C1 segment of cervical spinal cord (tissue), 14 donors: ENCODE data around the gene PLEKHB1.

Experiments used
- DNase-seq, 14 donors: peaks; one replicate each; lab custom pipeline; 2025; lab: John Stamatoyannopoulos, UW

The PLEKHB1 gene

GRCh38 chr11:73645972-73646631, at the start of gene PLEKHB1:
Gene PLEKHB1, plus strand, starts transcription at chr11:73646581. Its CDS starts 28 bp downstream, at chr11:73646609.
- no peak for DNase-seq

DNA sequence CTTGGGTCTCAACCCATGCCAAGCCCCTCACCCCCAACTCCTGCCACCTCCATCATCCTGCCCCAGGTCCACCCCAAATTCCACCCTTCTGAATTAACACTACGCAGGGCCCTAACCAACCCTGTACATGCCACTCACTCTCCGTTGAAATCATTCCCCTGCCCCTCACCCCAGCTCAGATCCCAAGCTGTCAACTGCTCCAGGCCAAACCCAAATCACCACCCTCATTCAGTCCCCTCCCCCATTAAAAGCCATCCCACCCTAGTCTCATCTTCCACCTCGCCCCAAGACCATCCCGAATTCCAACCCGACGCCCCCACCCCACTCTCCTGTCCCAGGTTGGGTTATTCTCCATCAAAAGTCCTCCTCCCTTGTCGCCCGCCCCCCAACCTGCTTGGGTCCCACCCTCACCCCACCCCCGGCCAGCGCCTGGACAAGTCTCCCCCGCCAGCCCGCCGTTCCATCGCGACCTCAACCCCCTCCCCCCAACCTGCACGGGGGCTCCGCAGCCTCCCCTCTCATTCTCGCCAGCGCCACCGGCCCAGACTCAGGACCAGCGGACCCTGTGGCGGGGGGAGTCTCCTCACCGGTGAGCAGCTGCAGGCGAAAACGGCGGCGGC, 48.9 kb upstream of the PLEKHB1 start:
- peak in 6 of 14 donors; percentile 26 to 68 (median 44) for DNase-seq

DNA sequence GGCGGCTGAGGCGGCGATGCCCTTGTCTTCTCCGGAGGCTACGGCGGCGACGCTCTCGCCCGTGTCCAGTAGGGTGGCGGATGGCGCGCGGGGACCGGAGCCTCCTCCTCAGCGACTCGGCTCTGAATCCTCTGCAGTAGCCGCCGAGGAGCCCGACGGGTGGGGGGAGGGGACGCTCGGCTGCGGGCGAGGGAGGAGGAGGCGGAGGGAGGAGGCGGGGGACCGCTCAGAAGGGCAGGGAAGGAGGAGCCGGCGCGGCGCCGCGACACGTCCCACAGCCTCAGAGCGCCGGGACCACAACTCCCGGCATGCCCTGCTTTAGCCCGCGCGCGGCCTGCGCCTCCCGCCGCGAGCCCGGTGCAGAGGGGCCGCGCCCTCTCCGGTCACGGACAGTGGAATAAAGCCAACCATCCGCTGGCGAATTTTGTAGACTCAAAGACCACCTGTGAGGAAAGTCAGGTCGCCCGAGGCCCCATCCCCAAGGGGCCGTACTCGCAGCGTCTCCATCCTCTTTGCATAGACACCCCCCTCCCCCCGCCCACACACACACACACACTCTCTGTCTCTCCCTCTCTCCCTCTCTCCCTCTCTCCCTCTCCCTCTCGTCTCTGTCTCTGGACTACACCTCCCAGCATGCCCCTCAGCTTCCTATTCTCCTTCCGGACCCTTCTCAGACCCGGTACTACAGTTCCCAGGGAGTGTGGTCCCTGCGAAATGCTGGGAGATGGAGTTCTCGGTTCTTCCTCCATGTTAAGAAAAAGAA, 48.2 kb upstream of the PLEKHB1 start, which contains the start of gene FAM168A:
Gene FAM168A (minus strand): TSS at position 157 of the 763 bp plus-strand sequence. CDS start 129,638 bp downstream, outside the sequence.
- peak; percentile 78 to 99 (median 96) for DNase-seq

DNA sequence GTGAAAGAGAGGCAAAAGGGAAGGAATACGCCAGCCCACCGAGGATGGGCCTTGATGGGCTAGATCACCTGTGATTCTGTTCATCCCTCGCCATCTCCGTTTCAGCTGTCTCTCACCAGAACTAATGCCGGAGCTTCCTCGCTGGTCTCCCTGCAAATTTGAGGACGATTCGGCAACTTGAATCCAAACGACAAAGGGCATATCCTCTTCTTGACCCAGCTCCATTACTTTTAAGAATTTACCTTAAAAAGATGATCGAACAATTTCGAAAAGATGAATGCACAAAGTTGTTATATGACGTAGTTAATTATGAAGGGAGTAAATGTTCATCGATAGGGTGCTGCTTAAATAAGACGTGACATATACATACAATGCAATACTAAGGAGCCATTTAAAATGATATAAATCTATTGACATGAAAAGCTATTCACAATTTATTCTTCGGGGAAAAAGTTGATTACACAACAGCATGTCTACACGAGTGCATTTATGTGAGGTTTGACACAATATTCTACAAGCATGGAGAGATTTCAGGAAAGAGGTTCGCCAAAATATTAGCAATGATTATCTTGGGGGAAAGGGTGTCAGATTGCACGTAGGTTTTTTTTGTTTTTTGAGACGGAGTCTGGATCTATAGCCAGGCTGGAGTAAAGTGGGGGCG, 47.5 kb upstream of the PLEKHB1 start:
- no peak for DNase-seq

- no peak for DNase-seq
Measured at GRCh38 chr11:73612601-73613140, 33.7 kb upstream of the PLEKHB1 start.

DNA sequence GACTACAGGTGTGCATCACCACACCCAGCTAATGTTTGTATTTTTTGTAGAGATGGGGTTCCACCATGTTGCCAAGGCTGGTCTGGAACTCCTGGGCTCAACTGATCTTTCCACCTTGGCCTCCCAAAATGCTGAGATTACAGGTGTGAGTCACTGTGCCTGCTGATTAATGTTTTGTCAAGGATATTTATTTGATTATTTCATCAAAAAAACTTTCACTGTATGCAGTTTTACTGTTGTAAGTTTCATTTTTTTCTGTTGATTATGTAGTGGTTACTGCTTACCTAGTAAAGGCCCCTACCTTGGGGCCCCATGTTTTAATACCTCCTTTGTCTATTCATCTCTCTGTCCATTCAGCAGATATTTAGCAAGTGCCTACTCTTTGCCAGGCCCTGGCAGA, 31.8 kb upstream of the PLEKHB1 start:
- DNase-seq = no peak

- no peak for DNase-seq
Measured at GRCh38 chr11:73622926-73623593, 23.3 kb upstream of the PLEKHB1 start.

GRCh38 chr11:73623686-73624085, 22.7 kb upstream of the PLEKHB1 start:
- DNase-seq = no peak

DNA sequence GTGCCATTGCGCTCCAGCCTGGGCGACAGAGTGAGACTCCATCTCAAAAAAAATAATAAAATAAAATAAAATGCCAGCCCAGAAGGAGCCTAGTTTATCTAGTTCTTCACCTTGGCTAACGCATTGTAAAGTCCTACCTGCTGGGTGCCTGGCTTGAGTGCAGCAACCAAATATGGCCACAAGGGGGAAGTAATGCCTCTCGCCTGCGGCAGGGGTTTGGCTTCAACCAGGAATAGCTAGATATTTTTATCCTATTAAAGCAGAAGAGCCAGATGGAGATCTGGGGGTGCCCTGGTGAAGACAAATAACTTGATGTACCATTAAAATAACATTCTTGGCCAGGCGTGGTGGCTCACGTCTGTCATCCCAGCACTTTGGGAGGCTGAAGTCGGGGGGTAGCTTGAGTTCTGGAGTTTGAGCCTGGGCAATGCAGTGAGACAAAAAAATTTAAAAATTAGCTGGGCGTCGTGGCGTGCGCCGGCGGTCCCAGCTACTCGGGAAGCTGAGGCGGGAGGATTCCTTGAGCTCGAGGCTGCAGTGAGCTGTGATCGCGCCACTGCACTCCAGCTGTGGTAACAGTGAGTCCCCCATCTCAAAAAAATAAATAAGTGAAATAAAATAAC, 20.6 kb upstream of the PLEKHB1 start:
- DNase-seq = peak in 12 of 14 donors; percentile 22 to 87 (median 60)

DNA sequence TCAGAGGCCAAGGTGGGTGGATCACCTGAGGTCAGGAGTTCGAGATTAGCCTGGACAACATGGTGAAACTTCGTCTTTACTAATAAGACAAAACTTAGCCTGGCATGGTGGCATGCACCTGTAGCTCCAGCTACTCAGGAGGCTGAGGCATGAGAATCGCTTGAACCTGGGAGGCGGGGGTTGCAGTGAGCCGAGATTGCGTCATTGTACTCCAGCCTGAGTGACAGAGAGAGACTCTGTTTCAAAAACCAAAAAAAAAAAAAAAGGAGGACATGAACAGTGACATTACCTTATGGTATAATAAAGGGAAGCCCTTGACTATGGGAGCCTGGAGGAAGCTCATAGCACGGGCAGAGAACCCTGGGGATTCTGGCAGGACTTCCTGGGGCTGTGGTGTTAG, 16.5 kb upstream of the PLEKHB1 start:
- DNase-seq = no peak

- DNase-seq = no peak
Measured at GRCh38 chr11:73632996-73633395, 13.4 kb upstream of the PLEKHB1 start.

DNA sequence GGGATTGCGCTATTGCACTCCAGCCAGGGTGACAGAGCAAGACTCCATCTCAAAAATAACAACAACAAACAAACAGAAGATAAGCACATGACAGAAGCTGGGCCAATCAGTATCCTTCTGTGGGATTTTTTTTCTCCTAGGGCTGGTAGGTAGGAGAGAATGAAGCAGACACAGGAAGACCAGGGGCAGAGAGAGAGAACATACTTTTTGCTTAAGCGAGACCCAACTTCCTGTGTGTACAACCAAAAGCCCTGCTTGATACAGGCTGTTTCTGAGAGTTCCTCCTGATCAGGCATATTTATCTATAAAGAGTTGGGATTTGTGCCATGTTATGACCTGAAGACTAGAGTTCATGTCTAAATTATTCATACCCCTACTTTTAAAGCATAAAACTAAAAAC, 12.4 kb upstream of the PLEKHB1 start:
- no peak for DNase-seq

DNA sequence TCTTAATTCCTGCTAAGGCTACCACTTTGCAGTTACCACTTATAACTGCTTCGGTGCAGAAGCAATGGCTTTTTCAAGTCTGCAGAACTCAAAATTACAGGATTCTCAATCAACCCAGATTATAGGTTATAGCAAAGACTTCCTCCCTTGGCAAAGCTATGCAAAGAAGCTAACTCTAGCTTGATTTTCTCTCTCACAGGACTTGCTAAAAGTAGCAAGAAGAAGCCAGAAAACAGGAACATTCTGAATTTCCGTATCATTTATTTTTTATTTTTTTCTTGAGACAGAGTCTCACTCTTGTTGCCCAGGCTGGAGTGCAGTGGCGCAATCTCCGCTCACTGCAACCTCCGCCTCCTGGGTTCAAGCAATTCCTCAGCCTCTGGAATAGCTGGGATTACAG, 10.7 kb upstream of the PLEKHB1 start:
- DNase-seq = no peak

GRCh38 chr11:73636249-73636648, 10.1 kb upstream of the PLEKHB1 start:
- no peak for DNase-seq

GRCh38 chr11:73637012-73637411, 9.4 kb upstream of the PLEKHB1 start:
- no peak for DNase-seq

- DNase-seq = no peak
Measured at GRCh38 chr11:73640592-73640991, 5.8 kb upstream of the PLEKHB1 start.

GRCh38 chr11:73641668-73642067, 4.7 kb upstream of the PLEKHB1 start:
- DNase-seq = no peak

DNA sequence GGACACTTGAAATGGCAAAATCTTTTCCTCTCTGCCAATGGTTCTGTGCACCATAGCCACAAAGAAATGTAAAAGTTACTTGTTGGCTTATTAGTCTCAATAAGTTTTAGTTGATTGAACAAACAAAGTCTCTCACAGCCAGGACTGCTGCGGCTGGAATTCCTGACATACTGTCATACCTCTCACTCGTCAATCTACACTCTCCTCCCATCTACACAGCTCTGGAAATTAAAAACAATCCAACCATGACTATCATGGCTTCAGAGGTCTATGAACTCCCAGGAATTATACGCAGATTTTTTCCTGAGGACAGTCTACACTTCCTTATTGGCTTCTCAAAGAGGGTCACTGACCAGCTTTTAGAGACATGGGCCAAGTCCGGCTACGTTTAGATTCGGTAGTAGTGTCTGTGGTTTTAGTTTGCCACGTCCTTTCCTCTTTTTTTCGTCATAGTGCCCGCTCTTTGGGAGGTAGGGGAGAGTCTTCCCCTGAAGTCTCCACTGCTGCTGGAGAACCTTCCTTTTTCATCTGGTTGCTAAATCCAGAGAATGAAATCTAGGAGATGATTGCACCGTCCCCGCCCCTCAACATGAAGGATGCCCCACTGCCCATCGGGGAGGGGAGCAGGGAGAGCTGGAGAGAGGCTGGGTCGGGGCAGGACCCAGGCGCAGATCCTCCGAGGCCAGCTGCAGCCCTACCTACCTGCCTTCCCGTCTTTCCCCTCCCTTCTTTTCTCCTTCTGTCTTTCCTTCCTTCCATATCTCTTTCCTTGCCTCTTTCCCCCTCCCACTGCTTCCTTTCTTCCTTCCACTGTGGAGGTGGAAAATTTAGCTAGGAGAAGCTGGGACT, 1.0 kb upstream of the PLEKHB1 start:
- DNase-seq = no peak

GRCh38 chr11:73647459-73648100, 1.2 kb downstream of the PLEKHB1 start:
- DNase-seq = peak in 13 of 14 donors; percentile 77 to 95 (median 89)
